Ureter (tissue), 1 donor: Measurements from ENCODE around the gene KCNMA1. TPM values are rescaled to one million over a fixed set of nuclear protein-coding genes. Genes with fewer than 3 reads are reported as not detected.

Experiments used
- DNase-seq: peaks from one replicate; pipeline ENCODE4 v3.0.0-alpha.2; 2020; ENCODE audit warnings: low spot score
- total RNA-seq: library from RNA; stranded (reverse); gene quantifications from one replicate; pipeline ENCODE4 v1.2.4, GENCODE V29; 2023
- donor health status: DM: yes; HTN: yes; CAD: no.

KCNMA1 gene
- total RNA-seq, 1 donor from 2014 or later = 87.9 TPM

- peak; percentile 50 for DNase-seq
Measured at GRCh38 chr10:77274046-77274795, 363.4 kb downstream of the KCNMA1 start.

GRCh38 chr10:77269163-77269562, 368.4 kb downstream of the KCNMA1 start:
- DNase-seq = no peak

GRCh38 chr10:77268721-77269120, 368.9 kb downstream of the KCNMA1 start:
- DNase-seq = no peak

GRCh38 chr10:77267703-77268675, 369.6 kb downstream of the KCNMA1 start:
- DNase-seq = no peak

- DNase-seq = no peak
Measured at GRCh38 chr10:77266242-77266641, 371.4 kb downstream of the KCNMA1 start.

- no peak for DNase-seq
Measured at GRCh38 chr10:77264527-77264926, 373.1 kb downstream of the KCNMA1 start.

GRCh38 chr10:77264107-77264506, 373.5 kb downstream of the KCNMA1 start:
- no peak for DNase-seq

GRCh38 chr10:77263700-77264099, 373.9 kb downstream of the KCNMA1 start:
- DNase-seq = no peak

GRCh38 chr10:77261146-77261545, 376.5 kb downstream of the KCNMA1 start:
- no peak for DNase-seq

GRCh38 chr10:77259171-77259874, 378.3 kb downstream of the KCNMA1 start:
- no peak for DNase-seq

- DNase-seq = no peak
Measured at GRCh38 chr10:77256346-77256745, 381.3 kb downstream of the KCNMA1 start.

- no peak for DNase-seq
Measured at GRCh38 chr10:77253556-77254064, 384.0 kb downstream of the KCNMA1 start.

GRCh38 chr10:77253147-77253545, 384.5 kb downstream of the KCNMA1 start:
- DNase-seq = no peak

- DNase-seq = no peak
Measured at GRCh38 chr10:77252380-77253146, 385.0 kb downstream of the KCNMA1 start.

- DNase-seq = no peak
Measured at GRCh38 chr10:77251297-77252013, 386.2 kb downstream of the KCNMA1 start.

- no peak for DNase-seq
Measured at GRCh38 chr10:77249901-77250459, 387.6 kb downstream of the KCNMA1 start.

- no peak for DNase-seq
Measured at GRCh38 chr10:77248104-77248790, 389.4 kb downstream of the KCNMA1 start.

- DNase-seq = no peak
Measured at GRCh38 chr10:77247031-77247990, 390.3 kb downstream of the KCNMA1 start.
